ENCODE results near the gene ITIH2.
"Not testable (repeated sequence)": the region's sequence is repeated elsewhere in the genome, so short reads cannot be mapped to it uniquely, and the experiment has no call there.

The ITIH2 gene

GRCh38 chr10:7703140-7703539 lies at the start of gene ITIH2:
Gene ITIH2 (plus strand): TSS chr10:7703316. CDS start chr10:7703435, 119 bp downstream.
- no peak for DNase-seq

- DNase-seq, result not testable (repeated sequence)
Measured at GRCh38 chr10:7657079-7657478, 46.0 kb upstream of the ITIH2 start.

GRCh38 chr10:7657552-7657951 lies 45.6 kb upstream of the ITIH2 start:
- no peak for DNase-seq

GRCh38 chr10:7659560-7659959 lies 43.6 kb upstream of the ITIH2 start:
- no peak for DNase-seq

- no peak for DNase-seq
Measured at GRCh38 chr10:7662522-7662921, 40.6 kb upstream of the ITIH2 start.

- DNase-seq, result no peak
Measured at GRCh38 chr10:7664707-7665106, 38.4 kb upstream of the ITIH2 start.

- no peak for DNase-seq
Measured at GRCh38 chr10:7665767-7666166, 37.3 kb upstream of the ITIH2 start.

- DNase-seq, result peak; percentile 43
Measured at GRCh38 chr10:7666253-7667023, 36.7 kb upstream of the ITIH2 start, which contains the start of gene ITIH5. Gene ITIH5 (minus strand): TSS chr10:7666966. CDS start chr10:7666892, 74 bp downstream.

GRCh38 chr10:7667262-7668141 lies 35.6 kb upstream of the ITIH2 start:
- DNase-seq, result peak; percentile 60

GRCh38 chr10:7670157-7670556 lies 33.0 kb upstream of the ITIH2 start:
- DNase-seq, result no peak

GRCh38 chr10:7672341-7673134 lies 30.6 kb upstream of the ITIH2 start:
- peak; percentile 63 for DNase-seq

GRCh38 chr10:7679256-7679655 lies 23.9 kb upstream of the ITIH2 start:
- no peak for DNase-seq

- not testable (repeated sequence) for DNase-seq
Measured at GRCh38 chr10:7680078-7680477, 23.0 kb upstream of the ITIH2 start.

- no peak for DNase-seq
Measured at GRCh38 chr10:7686351-7687171, 16.6 kb upstream of the ITIH2 start.

- DNase-seq, result peak; percentile 89
Measured at GRCh38 chr10:7687228-7687907, 15.7 kb upstream of the ITIH2 start.

GRCh38 chr10:7689591-7689990 lies 13.5 kb upstream of the ITIH2 start:
- no peak for DNase-seq

- not testable (repeated sequence) for DNase-seq
Measured at GRCh38 chr10:7690885-7691597, 12.1 kb upstream of the ITIH2 start.

- DNase-seq, result not testable (repeated sequence)
Measured at GRCh38 chr10:7692368-7692767, 10.7 kb upstream of the ITIH2 start.

GRCh38 chr10:7693194-7693593 lies 9.9 kb upstream of the ITIH2 start:
- not testable (repeated sequence) for DNase-seq

GRCh38 chr10:7696545-7696944 lies 6.6 kb upstream of the ITIH2 start:
- no peak for DNase-seq

- no peak for DNase-seq
Measured at GRCh38 chr10:7697426-7697825, 5.7 kb upstream of the ITIH2 start.

Measured in right hindlimb (tissue), 1 donor.